Lower leg skin (tissue), 3 donors: Measurements from ENCODE around the gene DAB2IP.

Experiments used
- POLR2A ChIP-seq, 2 donors: fragments of 450-650 bp; IDR thresholded peaks; one replicate each; pipeline ENCODE4 v1.6.1; 2016 to 2017; ENCODE audit warnings: antibody characterized with exemption in 2 of 2, mild to moderate bottlenecking in 1 of 2, moderate library complexity in 1 of 2
- TF ChIP-seq, protein P1 (sequence below), 3 donors: fragments of 450-650 bp; IDR thresholded peaks; one replicate each; pipeline ENCODE4 v1.5.1; 2016; ENCODE audit warnings: antibody characterized with exemption in 3 of 3, mild to moderate bottlenecking in 3 of 3, moderate library complexity in 2 of 3

DNA sequence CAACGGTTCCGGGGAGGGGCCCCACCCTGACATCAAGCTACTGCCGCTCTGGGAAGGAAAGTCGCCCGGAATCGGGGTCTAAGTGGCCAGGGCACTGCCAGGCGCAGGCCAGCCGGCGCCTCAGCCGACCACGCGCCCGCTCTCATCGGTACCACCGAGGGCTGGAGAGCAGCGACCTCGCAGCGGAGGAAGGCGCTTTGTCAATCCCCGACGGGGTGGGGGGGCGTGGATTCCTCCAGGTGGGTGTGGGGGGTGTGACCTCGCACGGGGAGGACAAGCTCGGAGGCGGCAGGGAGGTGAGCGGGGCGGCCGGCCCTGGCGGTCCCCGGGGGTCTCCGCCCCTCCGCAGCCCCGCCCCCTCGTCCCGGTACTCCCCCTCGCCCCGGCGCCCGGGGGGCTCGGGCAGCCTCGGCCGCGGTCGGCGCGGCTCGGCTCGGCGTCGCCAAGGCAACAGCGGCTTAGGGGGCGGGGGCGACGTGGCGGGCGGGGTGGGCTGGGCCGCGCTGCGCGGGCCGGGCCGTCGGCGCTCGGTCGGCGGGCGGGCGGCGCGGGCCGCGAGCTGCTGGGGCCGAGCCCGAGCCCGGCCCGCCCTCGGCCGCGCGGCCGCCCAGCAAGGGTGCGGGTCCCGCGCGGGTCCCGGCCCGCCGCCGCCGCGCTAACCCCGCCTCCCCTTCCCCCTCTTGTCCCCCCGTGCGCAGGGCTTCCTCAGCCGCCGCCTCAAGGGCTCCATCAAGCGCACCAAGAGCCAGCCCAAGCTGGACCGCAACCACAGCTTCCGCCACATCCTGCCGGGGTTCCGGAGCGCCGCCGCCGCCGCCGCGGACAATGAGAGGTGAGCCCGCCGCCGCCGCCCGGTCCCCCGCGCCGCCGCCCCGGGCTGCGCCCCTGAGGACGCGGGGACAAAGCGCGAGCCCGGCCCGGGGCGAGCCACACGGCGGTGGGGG is 47.5 kb downstream of the DAB2IP start:
- TF ChIP-seq, protein P1, sequence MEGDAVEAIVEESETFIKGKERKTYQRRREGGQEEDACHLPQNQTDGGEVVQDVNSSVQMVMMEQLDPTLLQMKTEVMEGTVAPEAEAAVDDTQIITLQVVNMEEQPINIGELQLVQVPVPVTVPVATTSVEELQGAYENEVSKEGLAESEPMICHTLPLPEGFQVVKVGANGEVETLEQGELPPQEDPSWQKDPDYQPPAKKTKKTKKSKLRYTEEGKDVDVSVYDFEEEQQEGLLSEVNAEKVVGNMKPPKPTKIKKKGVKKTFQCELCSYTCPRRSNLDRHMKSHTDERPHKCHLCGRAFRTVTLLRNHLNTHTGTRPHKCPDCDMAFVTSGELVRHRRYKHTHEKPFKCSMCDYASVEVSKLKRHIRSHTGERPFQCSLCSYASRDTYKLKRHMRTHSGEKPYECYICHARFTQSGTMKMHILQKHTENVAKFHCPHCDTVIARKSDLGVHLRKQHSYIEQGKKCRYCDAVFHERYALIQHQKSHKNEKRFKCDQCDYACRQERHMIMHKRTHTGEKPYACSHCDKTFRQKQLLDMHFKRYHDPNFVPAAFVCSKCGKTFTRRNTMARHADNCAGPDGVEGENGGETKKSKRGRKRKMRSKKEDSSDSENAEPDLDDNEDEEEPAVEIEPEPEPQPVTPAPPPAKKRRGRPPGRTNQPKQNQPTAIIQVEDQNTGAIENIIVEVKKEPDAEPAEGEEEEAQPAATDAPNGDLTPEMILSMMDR (IDR thresholded peaks at IDR 0.05), result no peak
- TF ChIP-seq POLR2A (IDR thresholded peaks at IDR 0.05), result no peak
